CD14-positive monocyte (primary cell): Measurements from ENCODE around the gene DCDC2. TPM values are rescaled to one million over a fixed set of nuclear protein-coding genes. Genes with fewer than 3 reads are reported as not detected.

Experiments used
- DNase-seq, 3 donors: peaks; one replicate each; pipeline ENCODE4 v3.0.0-alpha.2; 2011 to 2022
- H2AFZ ChIP-seq: 2 replicates; pipeline ENCODE4 v1.6.0; 2012; ENCODE audit warnings: mild to moderate bottlenecking, low read depth, low read length, inconsistent platforms; ENCODE audit not compliant: insufficient read depth, poor library complexity, severe bottlenecking
- H3K27ac ChIP-seq, 2 donors: 1 replicate in 1 of 2; 2 replicates in 1 of 2; pipeline ENCODE4 v1.5.1; 2012 to 2013; ENCODE audit warnings: low read length in 2 of 2, control low read depth in 1 of 2, inconsistent platforms in 1 of 2, low read depth in 1 of 2, mild to moderate bottlenecking in 1 of 2
- H3K27me3 ChIP-seq, 2 donors: one replicate each; pipeline versions ENCODE4 v1.6.0 to v1.6.1; 2011 to 2013; ENCODE audit warnings: low read length in 2 of 2; ENCODE audit not compliant: control insufficient read depth in 2 of 2, insufficient read depth in 2 of 2
- H3K36me3 ChIP-seq, 2 donors: replicated peaks in 1 of 2; 1 replicate in 1 of 2; 2 replicates in 1 of 2; pipeline versions ENCODE4 v1.5.1 to v1.6.1; 2012 to 2013; ENCODE audit warnings: low read length in 2 of 2, control low read depth in 1 of 2, inconsistent platforms in 1 of 2, mild to moderate bottlenecking in 1 of 2; ENCODE audit not compliant: insufficient read depth in 2 of 2, control insufficient read depth in 1 of 2
- H3K4me1 ChIP-seq, 2 donors: 1 replicate in 1 of 2; 2 replicates in 1 of 2; pipeline versions ENCODE4 v1.5.1 to v1.6.1; 2012 to 2013; ENCODE audit warnings: low read length in 2 of 2, control low read depth in 1 of 2, inconsistent platforms in 1 of 2, mild to moderate bottlenecking in 1 of 2, moderate library complexity in 1 of 2; ENCODE audit not compliant: insufficient read depth in 2 of 2, control insufficient read depth in 1 of 2
- H3K4me2 ChIP-seq: replicated peaks from 2 replicates; pipeline ENCODE3; 2012; ENCODE audit warnings: low read length, moderate library complexity, mild to moderate bottlenecking; ENCODE audit not compliant: poor library complexity, severe bottlenecking; ENCODE audit errors: extremely low read depth
- H3K4me3 ChIP-seq, 3 experiments: fragments of 200-600 bp in 1 of 3; sonication (generic) in 1 of 3; replicated peaks in 1 of 3; 1 replicate in 2 of 3; 2 replicates in 1 of 3; pipeline ENCODE4 v1.5.1; 2011 to 2013; ENCODE audit warnings: low read length in 3 of 3, mild to moderate bottlenecking in 3 of 3, control low read depth in 2 of 3, low read depth in 2 of 3, inconsistent platforms in 1 of 3, moderate library complexity in 1 of 3
- H3K79me2 ChIP-seq: 2 replicates; pipeline ENCODE4 v1.6.0; 2012; ENCODE audit warnings: mild to moderate bottlenecking, control low read depth, inconsistent platforms, low read length, moderate library complexity; ENCODE audit not compliant: insufficient read depth
- H3K9ac ChIP-seq: 2 replicates; pipeline ENCODE4 v1.6.0; 2017; ENCODE audit warnings: low read length, mild to moderate bottlenecking; ENCODE audit not compliant: insufficient read depth, poor library complexity, severe bottlenecking
- H3K9me3 ChIP-seq, 2 donors: replicated peaks in 1 of 2; 1 replicate in 1 of 2; 2 replicates in 1 of 2; pipeline versions ENCODE4 v1.5.1 to v1.6.1; 2012 to 2013; ENCODE audit warnings: low read length in 2 of 2, control low read depth in 1 of 2; ENCODE audit not compliant: control insufficient read depth in 1 of 2, insufficient read depth in 1 of 2
- H4K20me1 ChIP-seq: 2 replicates; pipeline ENCODE4 v1.6.0; 2012; ENCODE audit warnings: mild to moderate bottlenecking, low read length, control low read depth, moderate library complexity; ENCODE audit not compliant: insufficient read depth
- H3K27ac Mint-ChIP-seq, 7 donors: one replicate each; pipeline ENCODE4 v1.8.0; 2020; ENCODE audit warnings: mild to moderate bottlenecking in 7 of 7, mixed read lengths in 7 of 7, moderate library complexity in 6 of 7, inconsistent platforms in 2 of 7
- H3K27me3 Mint-ChIP-seq, 3 donors: one replicate each; pipeline ENCODE4 v1.8.0; 2021 to 2022; ENCODE audit warnings: low read depth in 3 of 3, mild to moderate bottlenecking in 3 of 3, mixed read lengths in 3 of 3, moderate library complexity in 3 of 3, inconsistent platforms in 1 of 3
- H3K36me3 Mint-ChIP-seq, 2 donors: one replicate each; pipeline ENCODE4 v1.8.0; 2020; ENCODE audit warnings: mixed read lengths in 2 of 2, inconsistent platforms in 1 of 2, mild to moderate bottlenecking in 1 of 2
- H3K4me1 Mint-ChIP-seq: one replicate; pipeline ENCODE4 v1.8.0; 2020; ENCODE audit warnings: mild to moderate bottlenecking, mixed read lengths
- H3K4me3 Mint-ChIP-seq, 2 donors: one replicate each; pipeline ENCODE4 v1.8.0; 2020; ENCODE audit warnings: mild to moderate bottlenecking in 2 of 2, mixed read lengths in 2 of 2, moderate library complexity in 1 of 2
- H3K9me3 Mint-ChIP-seq, 7 donors: one replicate each; pipeline ENCODE4 v1.8.0; 2020 to 2022; ENCODE audit warnings: mixed read lengths in 7 of 7, mild to moderate bottlenecking in 6 of 7, moderate library complexity in 6 of 7, inconsistent platforms in 2 of 7
- CTCF ChIP-seq: fragments of 200-600 bp; IDR thresholded peaks from one replicate; pipeline ENCODE4 v1.8.0; 2022; ENCODE audit warnings: antibody characterized with exemption, mild to moderate bottlenecking
- WGBS: methylation state at CpG from one replicate; pipeline ENCODE4 v1.1.5; 2013; ENCODE audit warnings: missing lambda C conversion rate; ENCODE audit not compliant: insufficient coverage; 5-methylcytosine and 5-hydroxymethylcytosine counted together
- intact Hi-C, 2 donors: fragments of 100-400 bp; cut with micrococcal nuclease; formaldehyde crosslinking; loops; one replicate each; pipeline versions ENCODE4 v1.15.0 to v1.15.1; 2023
- polyA plus RNA-seq, 3 donors: library from polyadenylated mRNA; depleted of rRNA in 1 of 3; unstranded in 2 of 3; stranded (reverse) in 1 of 3; fragments of 300-500 nt in 2 of 3; fragments of >200 nt in 1 of 3; fragmentation: Illumina TruSeq in 2 of 3; gene quantifications; 1 replicate in 2 of 3; 2 replicates in 1 of 3; pipeline ENCODE4 v1.2.3, GENCODE V29; 2012 to 2021

The DCDC2 gene
- polyA plus RNA-seq, 3 donors: not detected

- no peak overlapping the region for H3K9ac ChIP-seq
- H3K4me3 ChIP-seq: no peak overlapping the region
- H2AFZ ChIP-seq: no peak overlapping the region
- intact Hi-C loops: no loop called here
- TF ChIP-seq CTCF: no peak
- no peak for DNase-seq
- H3K36me3 Mint-ChIP-seq: no peaks in the 10 kb centered on the region
- no peaks in the 10 kb centered on the region for H3K9me3 ChIP-seq
- no peaks in the 10 kb centered on the region for H3K36me3 ChIP-seq
- no peaks in the 10 kb centered on the region for H3K27me3 ChIP-seq
- peaks cover 1 to 3% (median 2%) of the 10 kb centered on the region in 3 donors for H3K27me3 Mint-ChIP-seq
- no peak overlapping the region for H3K4me2 ChIP-seq
- no peak overlapping the region for H3K27ac Mint-ChIP-seq
- no peaks in the 10 kb centered on the region for H3K4me1 ChIP-seq
- H3K27ac ChIP-seq: no peak overlapping the region
- no peak overlapping the region for H3K4me3 Mint-ChIP-seq
- peaks cover 0 to 7% (median 4%) of the 10 kb centered on the region in 7 donors for H3K9me3 Mint-ChIP-seq
- WGBS: 82% methylated on average over 1 of the region's 2 CpGs
- no peaks in the 10 kb centered on the region for H4K20me1 ChIP-seq
- no peaks in the 10 kb centered on the region for H3K79me2 ChIP-seq
- H3K4me1 Mint-ChIP-seq: no peaks in the 10 kb centered on the region
Observed at GRCh38 chr6:24251339-24251738, 106.5 kb downstream of the DCDC2 start.

- 80% methylated on average over 1 of the region's 4 CpGs for WGBS
- Histone ChIP-seq H3K79me2 (no peaks in the 10 kb centered on the region), H3K4me1 (no peaks in the 10 kb centered on the region), H3K27ac (no peak overlapping the region), H4K20me1 (no peaks in the 10 kb centered on the region), H3K4me3 (no peak overlapping the region), H3K36me3 (no peaks in the 10 kb centered on the region), H3K4me2 (no peak overlapping the region), H2AFZ (no peak overlapping the region), H3K9me3 (no peaks in the 10 kb centered on the region), H3K9ac (no peak overlapping the region), H3K27me3 (no peaks in the 10 kb centered on the region)
- DNase-seq: no peak
- TF ChIP-seq CTCF: no peak
- peaks cover 2 to 5% (median 3%) of the 10 kb centered on the region in 3 donors for H3K27me3 Mint-ChIP-seq
- intact Hi-C loops: no loop called here
- no peak overlapping the region for H3K4me3 Mint-ChIP-seq
- peaks cover 0 to 7% (median 4%) of the 10 kb centered on the region in 7 donors for H3K9me3 Mint-ChIP-seq
- no peaks in the 10 kb centered on the region for H3K4me1 Mint-ChIP-seq
- H3K27ac Mint-ChIP-seq: no peak overlapping the region
- no peaks in the 10 kb centered on the region for H3K36me3 Mint-ChIP-seq
Observed at GRCh38 chr6:24249926-24250325, 107.9 kb downstream of the DCDC2 start.
